ENCODE results near the gene GPR89A. TPM values are rescaled to one million over a fixed set of nuclear protein-coding genes. Genes with fewer than 3 reads are reported as not detected.

The GPR89A gene
- polyA plus RNA-seq, 1 of the 3 experiments (the other 2 are of a cell fraction): 10.5 TPM

- H3K4me3 ChIP-seq (ENCODE audit: low read depth in 2 of 2, low read length in 1 of 2): no peak overlapping the region
- TF ChIP-seq FOXJ3 (CRISPR knock-in tag; IDR thresholded peaks at IDR 0.05) (no peak), FOXM1 (IDR thresholded peaks at IDR 0.05; ENCODE audit: low read depth) (no peak), USF1 (IDR thresholded peaks at IDR 0.05; ENCODE audit: borderline replicate concordance, low read depth) (no peak), EP300 (IDR thresholded peaks at IDR 0.05; ENCODE audit: borderline replicate concordance in 1 of 2, low read depth in 1 of 2, low read length in 1 of 2) (no peak), NRF1 (IDR thresholded peaks at IDR 0.05; ENCODE audit: low read depth, low read length) (no peak), GABPA (IDR thresholded peaks at IDR 0.05; ENCODE audit: low read depth) (no peak), TCF12 (IDR thresholded peaks at IDR 0.05) (no peak), POLR2AphosphoS5 (IDR thresholded peaks at IDR 0.05; ENCODE audit: low read depth, low read length) (no peak), EZH2phosphoT487 (IDR thresholded peaks at IDR 0.05; ENCODE audit: borderline replicate concordance, low read depth) (no peak), TEAD4 (IDR thresholded peaks at IDR 0.05; ENCODE audit: borderline replicate concordance, insufficient read depth) (no peak), ZBTB33 (IDR thresholded peaks at IDR 0.05; ENCODE audit: borderline replicate concordance, low read depth) (no peak), RXRA (IDR thresholded peaks at IDR 0.05; ENCODE audit: borderline replicate concordance, low read depth) (no peak), TAF1 (IDR thresholded peaks at IDR 0.05; ENCODE audit: borderline replicate concordance, low read depth, low read length) (no peak), RFX5 (IDR thresholded peaks at IDR 0.05; ENCODE audit: low read length) (no peak), RCOR1 (IDR thresholded peaks at IDR 0.05; ENCODE audit: low read length) (no peak), JUND (IDR thresholded peaks at IDR 0.05) (no peak), MXI1 (IDR thresholded peaks at IDR 0.05; ENCODE audit: low read depth, low read length) (no peak), SIN3A (IDR thresholded peaks at IDR 0.05; ENCODE audit: borderline replicate concordance, low read depth, low read length) (no peak), MEF2A (IDR thresholded peaks at IDR 0.05; ENCODE audit: borderline replicate concordance, low read depth) (no peak)
- TF ChIP-seq, protein P1, sequence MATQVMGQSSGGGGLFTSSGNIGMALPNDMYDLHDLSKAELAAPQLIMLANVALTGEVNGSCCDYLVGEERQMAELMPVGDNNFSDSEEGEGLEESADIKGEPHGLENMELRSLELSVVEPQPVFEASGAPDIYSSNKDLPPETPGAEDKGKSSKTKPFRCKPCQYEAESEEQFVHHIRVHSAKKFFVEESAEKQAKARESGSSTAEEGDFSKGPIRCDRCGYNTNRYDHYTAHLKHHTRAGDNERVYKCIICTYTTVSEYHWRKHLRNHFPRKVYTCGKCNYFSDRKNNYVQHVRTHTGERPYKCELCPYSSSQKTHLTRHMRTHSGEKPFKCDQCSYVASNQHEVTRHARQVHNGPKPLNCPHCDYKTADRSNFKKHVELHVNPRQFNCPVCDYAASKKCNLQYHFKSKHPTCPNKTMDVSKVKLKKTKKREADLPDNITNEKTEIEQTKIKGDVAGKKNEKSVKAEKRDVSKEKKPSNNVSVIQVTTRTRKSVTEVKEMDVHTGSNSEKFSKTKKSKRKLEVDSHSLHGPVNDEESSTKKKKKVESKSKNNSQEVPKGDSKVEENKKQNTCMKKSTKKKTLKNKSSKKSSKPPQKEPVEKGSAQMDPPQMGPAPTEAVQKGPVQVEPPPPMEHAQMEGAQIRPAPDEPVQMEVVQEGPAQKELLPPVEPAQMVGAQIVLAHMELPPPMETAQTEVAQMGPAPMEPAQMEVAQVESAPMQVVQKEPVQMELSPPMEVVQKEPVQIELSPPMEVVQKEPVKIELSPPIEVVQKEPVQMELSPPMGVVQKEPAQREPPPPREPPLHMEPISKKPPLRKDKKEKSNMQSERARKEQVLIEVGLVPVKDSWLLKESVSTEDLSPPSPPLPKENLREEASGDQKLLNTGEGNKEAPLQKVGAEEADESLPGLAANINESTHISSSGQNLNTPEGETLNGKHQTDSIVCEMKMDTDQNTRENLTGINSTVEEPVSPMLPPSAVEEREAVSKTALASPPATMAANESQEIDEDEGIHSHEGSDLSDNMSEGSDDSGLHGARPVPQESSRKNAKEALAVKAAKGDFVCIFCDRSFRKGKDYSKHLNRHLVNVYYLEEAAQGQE (IDR thresholded peaks at IDR 0.05; ENCODE audit: low read depth, low read length): no peak
- no peaks in the 10 kb centered on the region for H3K36me3 ChIP-seq (replicated peaks in 1 of 2; ENCODE audit: control insufficient read depth in 1 of 2, insufficient read depth in 2 of 2, low read length in 1 of 2)
- ChIA-PET POLR2A (no interaction called here), CTCF (interaction anchor here (0.7 to 7.9 kb wide), 2 partner anchors 11 to 15 kb away, joined by 3 to 70 read pairs; partner anchors contain the start of gene CD160)
- no peaks in the 10 kb centered on the region for H3K27me3 ChIP-seq (ENCODE audit: insufficient read depth)
- H3K9me2 ChIP-seq: no peaks in the 10 kb centered on the region
- 71% methylated on average over 2 of the region's 2 CpGs for WGBS (ENCODE audit: low lambda C conversion rate)
- H3K9ac ChIP-seq: no peak overlapping the region
- H3K27ac ChIP-seq (ENCODE audit: low read depth in 2 of 2, low read length in 1 of 2): no peak overlapping the region
- DNase-seq: no peak
- no peaks in the 10 kb centered on the region for H3K79me2 ChIP-seq (ENCODE audit: insufficient read depth)
- H3K4me2 ChIP-seq: no peak overlapping the region
- H2AFZ ChIP-seq (ENCODE audit: low read depth): no peak overlapping the region
- H3K9me3 ChIP-seq: no peaks in the 10 kb centered on the region
- H3K4me1 ChIP-seq (ENCODE audit: control insufficient read depth in 1 of 2, insufficient read depth in 2 of 2, low read depth in 1 of 2, low read length in 1 of 2): peaks cover 0 to 16% of the 10 kb centered on the region in 2 experiments; a peak in 1 of 4 replicates
- no peaks in the 10 kb centered on the region for H3F3A ChIP-seq (replicated peaks; ENCODE audit: insufficient read depth)
- H4K20me1 ChIP-seq (ENCODE audit: insufficient read depth): no peaks in the 10 kb centered on the region
These were observed 98.4 kb downstream of the GPR89A start for GRCh38 chr1:145706086-145706664.

All from SK-N-SH (cell line).